HG03097 (cell line): ENCODE measurements around the gene DDX20.
A peak's percentile ranks its signal among the peaks of the same experiment; 100 is the strongest.

ENCODE experiments used
- ATAC-seq: cut with Tn5 transposase; IDR thresholded peaks from one replicate; pipeline ENCODE4 v1.9.1; 2021; ENCODE audit not compliant: unreplicated experiment, low FRiP score

Gene DDX20

DNA sequence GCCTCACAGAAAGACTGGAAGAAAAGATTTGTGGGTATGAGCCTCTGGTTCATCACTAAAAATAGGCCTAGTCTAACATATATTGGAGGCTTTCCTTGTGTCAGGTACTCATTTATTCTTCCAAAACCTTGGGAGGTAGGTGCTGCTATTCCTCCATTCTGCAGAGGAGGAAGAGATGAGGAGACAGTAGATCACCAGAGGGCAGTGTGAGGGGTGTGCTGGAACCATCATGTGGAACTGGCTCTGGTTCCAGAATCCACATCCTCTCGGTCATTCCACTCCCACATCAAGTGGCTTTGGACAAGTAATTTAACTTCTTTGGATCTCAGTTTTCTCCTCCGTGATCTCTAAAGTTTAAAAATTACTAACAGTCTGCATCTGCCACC, 9.1 kb upstream of the DDX20 start:
- no peak for ATAC-seq

DNA sequence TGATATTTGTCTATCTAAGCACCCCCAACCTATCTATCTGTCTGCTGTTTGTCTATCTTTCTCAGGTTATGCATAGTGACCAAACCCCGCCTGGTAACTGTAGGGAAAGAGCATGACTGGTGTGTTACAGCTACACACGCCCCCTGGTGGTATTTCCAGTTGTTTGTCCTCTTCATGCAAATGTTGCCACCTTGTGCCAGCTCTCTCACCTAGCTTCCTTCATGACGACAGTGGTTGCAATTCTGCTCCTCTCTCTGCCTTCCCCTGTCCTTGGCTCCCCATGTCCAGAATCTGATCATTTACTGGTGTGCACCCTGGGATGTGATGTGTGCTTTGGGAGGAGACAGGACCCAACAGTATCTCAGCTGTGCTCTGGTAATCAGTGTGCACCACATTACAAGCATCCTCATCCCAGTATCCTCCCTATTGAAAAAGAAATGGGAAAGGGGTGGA, 8.4 kb upstream of the DDX20 start:
- ATAC-seq: no peak

DNA sequence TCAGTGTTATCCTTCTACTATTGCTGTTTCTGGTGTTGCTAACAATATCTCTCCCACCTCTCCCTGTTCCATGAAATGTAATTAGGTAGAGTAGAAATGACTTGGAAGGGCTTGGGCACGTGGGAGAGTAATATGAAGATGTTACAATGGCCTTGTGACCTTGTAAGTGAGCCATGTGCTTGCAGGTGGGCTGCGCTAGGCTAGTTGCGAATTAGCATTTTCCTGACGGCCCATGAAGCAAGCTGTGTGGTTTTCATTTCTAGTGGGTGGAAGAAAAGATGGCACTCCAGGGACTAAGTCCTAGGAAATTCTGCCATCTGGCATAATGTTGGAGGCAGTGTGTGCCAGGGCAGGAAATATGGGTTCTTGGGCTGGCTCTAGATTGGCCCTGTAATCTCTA, 7.8 kb upstream of the DDX20 start:
- no peak for ATAC-seq

DNA sequence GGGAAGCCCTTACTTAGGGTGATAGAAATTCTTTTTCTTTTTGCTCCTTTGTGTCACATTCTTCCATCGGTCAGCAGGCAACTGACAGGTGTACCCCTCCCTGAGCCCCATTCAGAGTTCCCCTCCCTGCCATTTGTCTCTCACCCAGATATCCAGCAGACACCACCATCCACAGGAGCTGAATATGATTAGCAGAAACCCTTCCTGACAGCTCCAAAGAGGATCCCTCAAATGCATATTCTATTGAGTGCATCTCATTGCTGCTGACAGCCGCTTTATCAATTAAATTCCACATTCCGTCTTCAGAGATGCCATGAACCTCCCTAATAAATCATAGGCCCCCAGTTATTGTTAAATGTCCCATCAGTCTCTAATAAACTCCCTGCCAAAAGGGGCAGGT, 6.1 kb upstream of the DDX20 start:
- ATAC-seq: no peak

DNA sequence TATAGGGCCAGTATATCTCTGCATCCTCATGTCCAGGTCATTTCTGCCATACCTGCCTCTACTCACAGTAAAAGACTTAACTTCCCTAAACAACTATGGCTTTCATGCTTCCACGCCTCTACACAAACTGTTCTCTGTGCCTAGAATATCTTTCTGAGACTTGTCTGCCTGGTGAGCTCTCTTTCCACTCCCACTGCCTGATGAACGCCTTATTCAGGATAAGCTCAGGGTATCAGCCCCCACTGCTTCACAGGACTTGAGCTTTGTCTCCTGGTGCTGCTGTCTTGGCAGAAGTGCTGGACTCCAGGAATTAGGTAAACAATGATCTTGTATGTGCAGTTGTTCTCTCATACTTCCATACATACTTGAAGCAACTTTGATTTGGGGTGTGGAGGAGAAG, 4.8 kb upstream of the DDX20 start:
- no peak for ATAC-seq

DNA sequence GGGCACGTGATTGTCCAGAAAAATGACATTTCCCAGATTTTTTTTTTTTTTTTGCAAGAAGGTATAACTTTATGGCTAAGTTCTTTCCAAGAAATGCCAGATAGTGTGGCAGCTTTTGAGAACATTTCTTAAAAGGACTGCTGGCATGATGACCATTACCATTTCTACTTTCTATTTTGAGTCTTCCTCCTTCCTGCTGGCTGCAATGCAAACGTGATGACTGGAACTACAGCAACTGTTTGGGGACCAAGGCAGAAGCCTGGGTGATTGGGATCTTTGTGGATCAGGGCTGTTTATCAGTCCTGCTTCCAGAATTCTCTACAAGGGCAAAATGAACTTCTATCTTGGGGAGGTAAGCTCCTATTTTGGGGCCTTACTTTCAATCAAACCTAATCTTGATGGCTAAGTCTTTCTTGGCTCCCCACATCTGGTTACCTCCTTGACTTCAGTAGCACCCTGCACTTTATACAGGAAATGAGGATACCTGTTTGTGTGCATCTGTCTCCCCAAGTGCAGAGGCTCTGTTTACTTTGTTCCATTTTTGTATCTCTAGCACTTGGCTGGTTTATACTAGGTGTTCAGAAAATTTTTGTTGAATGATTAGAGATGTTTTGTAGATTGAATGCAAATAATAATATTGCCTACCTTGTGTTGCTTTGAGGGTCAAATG, 3.7 kb upstream of the DDX20 start:
- no peak for ATAC-seq

DNA sequence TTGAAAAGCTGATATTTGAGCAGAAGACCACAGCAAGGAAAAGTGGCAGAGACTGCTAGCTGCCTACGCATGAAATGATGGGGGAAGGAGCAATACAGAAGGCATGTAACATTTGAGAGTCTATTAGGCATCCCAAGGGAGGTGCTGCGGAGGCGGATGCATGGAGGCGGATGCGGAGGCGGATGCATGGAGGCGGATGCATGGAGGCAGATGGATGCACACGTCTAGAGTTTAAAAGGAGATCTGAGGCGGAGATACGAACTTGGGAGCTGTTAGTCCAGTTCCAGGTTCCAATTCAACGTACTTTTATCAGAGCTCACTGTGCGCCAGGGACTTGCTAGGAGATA, 744 bp upstream of the DDX20 start:
- ATAC-seq: peak; percentile 4

DNA sequence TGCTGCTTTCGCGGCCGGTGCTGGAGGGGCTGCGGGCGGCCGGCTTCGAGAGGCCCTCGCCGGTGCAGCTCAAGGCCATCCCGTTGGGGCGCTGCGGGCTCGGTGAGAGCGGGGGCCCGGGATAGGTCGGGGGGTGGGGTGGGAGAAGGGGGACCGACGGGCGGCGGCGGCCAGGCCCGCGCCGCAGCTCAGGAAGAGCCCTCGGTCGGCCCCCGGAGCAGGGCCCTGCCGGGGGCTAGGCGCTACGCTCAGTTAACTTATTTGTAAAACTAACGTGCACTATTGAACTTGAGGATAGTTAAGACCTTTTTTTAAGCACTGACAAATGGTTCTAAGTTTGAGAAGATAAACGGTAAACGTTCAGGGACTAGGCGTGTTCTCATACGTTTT, 418 bp downstream of the DDX20 start:
- peak; percentile 13 for ATAC-seq

DNA sequence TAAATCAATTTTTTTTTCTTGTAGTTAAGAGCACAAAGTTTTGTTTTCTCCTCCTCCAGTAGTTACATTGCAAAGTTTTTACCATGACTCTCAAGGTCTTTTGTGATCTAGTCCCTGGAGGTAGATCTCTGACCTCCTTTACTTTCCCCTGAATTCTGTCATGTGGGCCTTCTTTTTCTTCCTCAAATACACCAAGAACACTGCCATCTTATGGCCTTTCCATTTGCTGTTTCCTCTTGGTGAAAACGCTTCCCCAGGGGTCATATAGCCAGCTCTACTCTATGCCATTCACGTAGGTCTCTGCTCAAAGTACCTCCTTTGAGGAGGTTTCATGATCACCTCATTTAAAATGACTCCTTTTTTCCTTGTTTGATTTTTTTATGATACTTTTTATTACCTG, 2.7 kb downstream of the DDX20 start:
- no peak for ATAC-seq

DNA sequence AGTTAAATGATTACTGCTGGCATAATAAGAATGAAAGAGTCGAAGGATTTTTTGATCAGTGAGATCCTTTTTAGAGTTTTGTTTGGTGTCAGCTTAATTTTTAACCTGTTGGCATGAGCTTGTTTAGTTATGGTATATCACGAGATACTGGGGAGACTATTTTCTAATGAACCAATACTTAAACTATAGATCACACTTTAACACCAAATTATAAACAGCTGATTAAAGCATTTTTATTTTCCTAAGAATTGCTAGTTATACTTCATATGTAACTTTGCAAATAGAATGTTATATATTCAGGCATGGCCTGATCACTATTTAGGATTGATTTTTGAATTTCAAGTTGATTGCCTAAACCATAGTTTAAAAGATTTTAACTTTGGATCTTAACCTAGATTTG, 6.0 kb downstream of the DDX20 start:
- ATAC-seq: no peak

DNA sequence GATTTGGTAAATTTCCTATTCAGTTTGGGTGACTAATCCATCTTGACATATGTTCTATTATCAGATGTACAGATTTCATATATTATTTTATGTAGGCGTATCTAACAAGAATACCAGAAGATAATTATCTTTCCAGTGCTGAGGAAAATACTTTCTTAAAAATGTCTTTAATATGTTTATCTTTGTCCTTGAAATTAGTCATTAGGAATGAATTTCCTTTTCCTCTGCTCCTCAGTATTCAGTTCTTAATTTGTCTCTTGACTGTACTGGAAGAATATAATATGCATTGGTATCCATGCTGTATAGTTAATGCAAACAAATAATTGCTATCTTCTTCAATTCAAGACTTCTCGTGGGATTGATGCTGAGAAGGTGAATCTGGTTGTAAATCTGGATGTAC, 6.6 kb downstream of the DDX20 start:
- no peak for ATAC-seq

DNA sequence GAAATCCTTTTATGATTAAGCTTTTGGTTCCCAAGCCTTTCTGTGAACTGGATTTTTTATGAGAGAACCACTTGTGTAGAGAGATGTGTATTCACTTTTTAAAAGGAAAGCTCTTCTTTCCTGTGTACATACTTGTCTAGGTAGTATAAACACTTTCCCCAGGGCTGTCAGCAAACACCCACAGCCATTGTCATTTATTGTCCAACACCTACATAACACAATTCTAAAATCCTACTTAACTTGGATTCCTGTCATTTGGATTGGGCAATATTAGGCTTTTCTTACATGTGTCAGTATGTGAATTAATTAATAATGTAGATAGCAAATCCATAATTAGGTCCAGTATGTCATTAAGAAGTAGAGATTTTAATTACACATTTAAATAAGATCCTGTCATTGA, 12.3 kb downstream of the DDX20 start:
- ATAC-seq: no peak

DNA sequence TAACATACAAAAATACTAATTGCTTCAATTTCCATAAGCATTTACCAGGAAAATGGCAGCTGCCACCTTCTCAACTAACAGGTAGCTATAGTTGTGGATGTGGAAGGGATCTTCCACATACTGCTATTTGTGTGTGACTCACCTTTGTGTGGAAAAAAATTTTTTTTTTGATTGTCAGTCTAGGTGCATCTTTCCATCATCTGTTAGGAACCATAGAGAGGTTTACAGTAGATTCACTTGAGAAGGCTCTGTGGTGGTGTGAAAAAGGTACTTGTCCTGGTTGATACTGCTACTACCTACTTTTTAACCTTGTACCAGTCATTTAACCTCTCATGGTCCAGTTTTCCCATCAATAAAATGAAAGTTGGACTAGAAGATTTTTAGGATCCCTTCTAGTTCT, 12.9 kb downstream of the DDX20 start:
- ATAC-seq: no peak

DNA sequence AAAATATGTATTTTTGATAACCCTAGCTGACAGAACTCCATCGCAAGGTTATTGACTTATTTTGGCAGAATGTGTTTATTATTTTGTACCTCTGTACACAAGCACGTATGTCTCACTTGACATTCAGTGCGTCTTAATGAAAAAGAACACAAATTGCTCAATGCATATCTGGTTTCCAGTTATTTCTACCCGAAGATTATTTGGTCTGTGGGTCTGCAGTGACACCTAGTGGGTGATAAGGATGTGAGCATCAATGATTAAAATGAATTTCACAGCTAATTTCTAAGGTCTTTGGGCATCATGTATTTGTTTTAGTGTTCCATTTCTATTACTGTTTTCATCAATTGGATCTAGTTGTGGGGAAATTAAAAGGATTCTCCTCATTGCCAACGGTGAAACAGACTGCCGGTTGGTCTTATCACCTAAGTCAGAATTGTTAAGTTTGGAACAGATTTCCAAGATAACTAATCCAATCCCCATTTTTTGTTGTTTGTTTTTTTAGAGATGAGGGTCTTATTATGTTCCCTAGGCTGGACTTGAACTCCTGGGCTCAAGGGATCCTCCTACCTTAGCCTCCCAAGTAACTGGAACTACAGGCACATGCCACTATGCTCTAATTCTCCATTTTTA, 13.9 kb downstream of the DDX20 start:
- ATAC-seq: no peak

DNA sequence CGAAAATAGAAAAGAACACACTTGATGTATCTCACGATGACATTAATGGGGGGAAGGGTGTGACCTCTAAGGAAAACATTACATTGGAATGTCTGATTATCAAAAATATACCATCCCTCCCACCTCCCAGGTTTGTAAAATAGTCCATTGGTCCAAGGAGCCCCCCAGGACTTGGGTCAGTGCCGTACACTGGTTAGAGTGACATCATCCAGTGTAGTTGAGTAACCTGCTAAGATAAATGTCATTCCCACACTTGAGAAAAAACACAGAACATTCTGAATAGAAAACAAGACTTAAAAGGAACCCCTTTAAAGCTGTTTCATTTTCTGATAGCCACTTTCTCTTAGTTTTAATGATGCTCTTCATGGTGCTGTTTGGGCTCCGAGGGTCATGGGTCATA, 15.2 kb downstream of the DDX20 start:
- no peak for ATAC-seq

DNA sequence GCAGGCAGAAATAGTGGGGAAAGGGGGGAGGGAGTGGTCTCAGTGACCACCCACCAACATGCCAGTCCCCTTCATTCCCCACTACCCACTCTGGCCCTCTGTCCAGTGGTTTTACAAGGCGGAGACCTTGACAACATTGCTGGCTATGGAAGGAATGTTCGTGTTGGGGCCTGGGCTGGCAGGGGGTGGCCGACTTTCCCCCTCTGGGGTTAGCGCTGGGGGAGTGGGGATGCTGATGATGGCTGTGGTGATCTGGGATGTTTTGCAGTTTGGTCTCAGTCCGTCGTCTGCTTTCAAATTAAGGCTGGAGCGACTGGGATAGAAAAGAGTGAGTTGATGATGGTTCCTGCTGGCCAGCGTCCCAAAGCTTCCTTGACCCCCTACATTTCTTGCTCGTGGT, 20.3 kb downstream of the DDX20 start:
- no peak for ATAC-seq

DNA sequence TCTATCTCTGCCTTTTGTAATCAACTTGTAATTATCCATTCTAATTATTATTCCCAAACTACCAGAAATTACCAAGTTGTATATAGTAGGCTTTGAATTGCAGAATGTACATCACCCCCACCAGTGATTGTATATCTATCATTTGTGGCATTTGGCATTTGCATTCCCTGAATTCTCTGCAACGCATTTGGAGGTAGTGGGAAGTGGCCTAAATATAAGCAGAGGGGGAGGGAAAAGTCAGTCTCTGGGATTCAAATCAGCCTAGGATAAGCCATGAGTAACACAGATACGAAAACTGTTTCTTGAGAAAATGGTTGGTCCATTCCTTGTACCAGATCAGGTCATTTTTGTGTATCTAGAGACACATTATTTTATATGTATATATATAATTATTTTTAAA, 20.7 kb downstream of the DDX20 start:
- ATAC-seq: no peak

DNA sequence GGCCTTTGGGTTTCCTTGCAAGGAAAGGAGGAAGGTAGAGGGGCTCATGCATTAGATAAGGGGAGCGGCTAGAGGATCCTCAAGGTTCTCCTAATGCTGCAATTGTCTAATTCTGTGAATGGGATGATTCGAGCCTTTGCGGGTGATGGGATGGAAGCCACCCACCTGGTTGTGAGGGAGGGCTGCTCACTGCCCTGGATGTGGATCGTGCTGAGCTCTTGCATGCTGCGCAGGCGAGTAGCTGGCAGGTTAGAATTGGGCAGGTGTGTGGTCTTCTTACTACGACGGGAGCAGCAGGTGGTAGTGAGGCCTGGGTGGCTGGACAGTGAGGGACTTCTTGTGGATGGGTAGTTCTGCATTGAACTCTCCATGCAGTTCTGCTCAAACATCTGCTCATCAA, 21.2 kb downstream of the DDX20 start:
- no peak for ATAC-seq

DNA sequence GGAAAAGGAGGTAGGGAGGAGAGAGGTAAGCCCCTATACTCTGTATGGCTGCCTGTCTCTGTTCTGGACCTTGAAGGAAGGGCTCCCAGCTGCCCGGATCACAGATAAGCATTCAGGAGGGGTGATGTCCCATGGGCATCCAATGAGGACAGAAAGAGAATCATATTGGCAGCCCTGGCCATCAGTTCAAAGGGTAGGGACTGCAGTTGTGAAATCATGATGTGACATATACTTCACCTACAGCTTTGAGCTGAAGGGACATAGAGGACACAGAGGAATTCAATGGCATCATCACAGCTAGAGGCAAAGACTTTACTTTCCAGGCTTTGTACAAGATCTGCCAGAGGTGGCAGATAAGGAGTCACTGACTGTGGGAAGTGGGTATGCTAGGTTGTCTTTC, 21.6 kb downstream of the DDX20 start:
- ATAC-seq: no peak

DNA sequence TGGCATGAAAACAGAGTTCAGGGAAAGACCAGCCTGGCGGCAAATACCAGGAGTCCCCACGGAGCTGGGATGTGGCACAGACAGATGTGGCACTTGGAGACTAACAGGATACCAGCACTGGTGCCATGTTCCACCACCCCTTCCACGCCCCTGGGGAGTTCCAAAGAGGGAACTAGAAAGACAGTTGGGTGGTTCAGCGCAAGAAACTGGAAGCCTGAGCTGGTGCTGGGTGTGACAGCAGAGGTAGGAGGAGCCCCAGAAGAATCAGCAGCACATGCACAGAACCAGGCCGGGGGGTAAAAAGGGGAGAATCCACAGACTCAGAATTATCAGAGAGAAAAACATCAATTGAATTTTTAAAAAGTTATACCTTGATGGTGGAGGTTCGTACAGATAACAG, 22.4 kb downstream of the DDX20 start:
- ATAC-seq: no peak

DNA sequence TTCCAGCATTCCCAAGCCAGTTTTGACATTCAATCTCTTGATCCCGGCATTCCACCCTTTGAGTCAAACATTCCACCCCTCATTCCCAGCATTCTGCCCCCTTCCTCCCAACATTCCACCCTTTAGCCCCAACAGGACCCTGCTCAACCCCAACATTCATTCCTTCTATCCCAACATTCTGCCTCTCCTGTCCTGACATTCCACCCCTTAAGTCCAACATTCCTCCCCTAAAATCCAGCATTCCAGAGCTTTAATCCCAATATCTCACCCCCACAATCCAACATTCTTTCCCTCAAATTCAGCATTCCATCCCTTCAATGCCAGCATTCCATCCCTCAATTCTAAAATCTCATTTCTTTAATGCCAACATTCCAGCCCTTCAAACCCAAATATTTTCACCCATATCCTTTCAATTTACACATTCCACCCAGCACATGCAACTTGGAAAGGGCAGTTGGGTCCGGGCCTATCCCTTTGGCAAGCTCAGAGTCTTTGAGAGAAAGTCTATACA, 22.9 kb downstream of the DDX20 start:
- no peak for ATAC-seq

DNA sequence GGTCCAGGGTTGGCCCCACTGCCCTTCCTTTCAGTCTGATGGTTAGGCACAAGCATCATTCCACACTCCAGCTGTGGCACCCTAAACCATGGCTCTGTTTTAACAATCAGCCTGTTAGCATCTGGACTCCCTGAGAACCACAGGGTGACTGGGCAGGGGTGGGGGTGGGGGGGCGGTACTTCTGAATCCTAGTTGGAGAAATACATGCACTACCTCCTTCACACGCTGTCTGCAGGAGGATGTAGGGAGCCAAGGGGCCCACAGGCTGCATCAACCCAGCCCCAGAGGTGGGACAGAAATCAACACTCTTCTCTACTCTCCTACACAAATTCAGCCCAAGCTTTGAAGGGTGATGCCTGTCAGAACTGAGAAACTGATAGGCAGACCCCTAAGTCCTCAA, 23.8 kb downstream of the DDX20 start:
- no peak for ATAC-seq
